GM18873 (cell line): Measurements from ENCODE around the gene WWOX.

Experiments
- ATAC-seq: cut with Tn5 transposase; IDR thresholded peaks from one replicate; pipeline ENCODE4 v1.9.1; 2021; ENCODE audit warnings: mild to moderate bottlenecking, moderate library complexity, moderate number of reproducible peaks; ENCODE audit not compliant: unreplicated experiment, low FRiP score

Gene WWOX

GRCh38 chr16:78538919-78539318 lies 439.5 kb downstream of the WWOX start:
- no peak for ATAC-seq

- no peak for ATAC-seq
Measured at GRCh38 chr16:78542419-78542818, 443.0 kb downstream of the WWOX start.

- ATAC-seq, result no peak
Measured at GRCh38 chr16:78543023-78543422, 443.6 kb downstream of the WWOX start.

GRCh38 chr16:78549366-78549765 lies 449.9 kb downstream of the WWOX start:
- ATAC-seq, result no peak

GRCh38 chr16:78551487-78552085 lies 452.1 kb downstream of the WWOX start:
- no peak for ATAC-seq

GRCh38 chr16:78552106-78552675 lies 452.7 kb downstream of the WWOX start:
- ATAC-seq, result no peak

- no peak for ATAC-seq
Measured at GRCh38 chr16:78552716-78553115, 453.3 kb downstream of the WWOX start.

- no peak for ATAC-seq
Measured at GRCh38 chr16:78553268-78554039, 454.0 kb downstream of the WWOX start.

GRCh38 chr16:78556421-78556820 lies 457.0 kb downstream of the WWOX start:
- ATAC-seq, result no peak

- ATAC-seq, result no peak
Measured at GRCh38 chr16:78560997-78561396, 461.5 kb downstream of the WWOX start.

- no peak for ATAC-seq
Measured at GRCh38 chr16:78562111-78562510, 462.7 kb downstream of the WWOX start.

GRCh38 chr16:78562650-78563049 lies 463.2 kb downstream of the WWOX start:
- no peak for ATAC-seq

- ATAC-seq, result no peak
Measured at GRCh38 chr16:78563905-78564304, 464.5 kb downstream of the WWOX start.

- no peak for ATAC-seq
Measured at GRCh38 chr16:78566397-78567073, 467.1 kb downstream of the WWOX start.

GRCh38 chr16:78570399-78571141 lies 471.1 kb downstream of the WWOX start:
- no peak for ATAC-seq

GRCh38 chr16:78571434-78571833 lies 472.0 kb downstream of the WWOX start:
- no peak for ATAC-seq

- no peak for ATAC-seq
Measured at GRCh38 chr16:78571898-78572358, 472.5 kb downstream of the WWOX start.

- ATAC-seq, result no peak
Measured at GRCh38 chr16:78574571-78574970, 475.1 kb downstream of the WWOX start.

GRCh38 chr16:78576941-78577340 lies 477.5 kb downstream of the WWOX start:
- no peak for ATAC-seq

- ATAC-seq, result no peak
Measured at GRCh38 chr16:78577630-78578029, 478.2 kb downstream of the WWOX start.
